GM21360 (cell line): ENCODE results near the gene NFATC4.
"Not testable (repeated sequence)": the region's sequence is repeated elsewhere in the genome, so short reads cannot be mapped to it uniquely, and the experiment has no call there.

Experiments used
- ATAC-seq: cut with Tn5 transposase; IDR thresholded peaks from one replicate; pipeline ENCODE4 v1.9.1; 2021; ENCODE audit warnings: mild to moderate bottlenecking, moderate library complexity; ENCODE audit not compliant: unreplicated experiment

Gene NFATC4

DNA sequence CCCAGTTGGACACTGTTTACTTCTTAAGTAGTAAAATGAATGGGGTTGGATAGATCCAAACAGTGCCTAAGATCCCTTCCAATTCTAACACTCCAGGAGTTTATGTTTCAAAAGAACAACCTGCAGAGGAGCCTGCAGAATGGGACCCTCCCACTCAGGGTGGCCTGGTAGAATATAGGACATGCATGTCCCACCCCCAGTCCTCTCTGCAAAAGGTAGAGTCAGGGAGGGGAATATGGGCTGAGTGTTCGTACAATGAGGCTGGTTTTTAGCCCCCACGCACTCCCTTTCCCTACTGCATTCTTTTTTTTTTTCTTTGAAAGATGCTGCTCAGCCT, 19.0 kb downstream of the NFATC4 start:
- ATAC-seq = no peak

- not testable (repeated sequence) for ATAC-seq
These were observed 19.6 kb downstream of the NFATC4 start for GRCh38 chr14:24387579-24387978.

DNA sequence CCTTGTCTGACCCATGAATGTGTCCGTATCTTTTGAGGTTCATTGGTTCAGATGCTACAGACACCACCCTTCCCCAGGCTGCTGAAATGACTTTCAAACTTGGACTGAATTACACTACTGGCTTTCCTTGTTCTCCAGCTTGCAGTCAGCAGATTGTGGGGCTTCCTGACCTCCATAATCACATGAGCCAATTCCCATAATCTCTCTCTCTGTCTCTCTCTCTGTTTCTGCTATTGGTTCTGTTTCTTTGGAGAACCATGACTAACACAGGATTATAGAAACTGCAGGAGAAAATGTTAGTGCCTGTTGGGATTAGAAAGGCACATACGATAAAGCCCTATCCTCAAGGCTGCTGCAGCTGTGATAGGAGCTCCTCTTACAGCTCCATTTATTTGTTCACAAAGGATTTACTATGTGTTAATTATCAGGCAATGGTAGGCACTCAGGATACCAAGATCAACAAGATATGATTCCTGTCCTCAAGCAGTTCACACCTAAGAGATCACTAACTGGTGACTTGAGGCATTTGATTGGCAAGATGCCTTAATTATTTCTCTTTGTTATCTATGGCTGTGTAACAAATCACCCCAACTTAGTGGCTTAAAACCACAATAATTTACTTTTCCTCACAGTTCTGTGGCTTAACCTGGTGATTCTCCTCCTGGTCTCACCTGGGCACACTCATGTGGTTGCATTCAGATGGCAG, 20.6 kb downstream of the NFATC4 start:
- ATAC-seq = no peak

GRCh38 chr14:24389226-24389848, 21.4 kb downstream of the NFATC4 start:
- ATAC-seq = no peak

DNA sequence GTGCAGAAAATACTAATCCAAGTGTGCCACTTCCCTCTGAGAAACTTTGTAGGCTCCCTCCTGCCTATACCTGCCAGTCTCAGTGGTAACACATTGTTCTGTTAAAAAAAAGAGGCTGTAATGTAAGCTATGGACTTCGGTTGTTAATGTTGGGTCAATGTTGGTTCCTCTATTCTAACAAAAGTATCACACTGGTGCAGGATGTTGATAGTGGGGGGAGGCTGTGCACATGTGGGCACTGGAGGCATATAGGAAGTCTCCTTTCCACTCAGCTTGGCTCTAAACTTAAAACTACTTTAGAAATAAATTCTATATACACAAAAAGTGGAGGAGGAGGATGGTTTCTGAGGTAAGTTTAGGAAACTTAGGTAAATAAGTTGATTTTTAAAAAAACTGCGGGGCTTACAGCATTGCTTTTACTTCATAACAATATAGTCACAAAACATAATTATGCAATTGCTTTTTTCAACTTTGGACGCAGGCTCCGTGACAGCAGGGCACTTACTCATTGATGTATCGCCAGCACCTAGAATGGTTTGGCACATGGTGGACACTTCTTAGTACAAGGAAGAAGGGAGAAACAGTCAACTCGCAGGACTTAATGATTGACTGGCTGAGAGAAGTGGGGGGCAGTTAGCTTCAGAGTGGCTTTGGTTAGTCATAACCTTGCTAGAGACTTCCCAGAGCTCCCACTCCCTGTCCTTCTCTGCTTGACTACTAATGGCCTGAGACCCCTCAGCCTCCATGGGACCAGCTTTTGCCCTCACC, 22.9 kb downstream of the NFATC4 start:
- ATAC-seq = no peak

DNA sequence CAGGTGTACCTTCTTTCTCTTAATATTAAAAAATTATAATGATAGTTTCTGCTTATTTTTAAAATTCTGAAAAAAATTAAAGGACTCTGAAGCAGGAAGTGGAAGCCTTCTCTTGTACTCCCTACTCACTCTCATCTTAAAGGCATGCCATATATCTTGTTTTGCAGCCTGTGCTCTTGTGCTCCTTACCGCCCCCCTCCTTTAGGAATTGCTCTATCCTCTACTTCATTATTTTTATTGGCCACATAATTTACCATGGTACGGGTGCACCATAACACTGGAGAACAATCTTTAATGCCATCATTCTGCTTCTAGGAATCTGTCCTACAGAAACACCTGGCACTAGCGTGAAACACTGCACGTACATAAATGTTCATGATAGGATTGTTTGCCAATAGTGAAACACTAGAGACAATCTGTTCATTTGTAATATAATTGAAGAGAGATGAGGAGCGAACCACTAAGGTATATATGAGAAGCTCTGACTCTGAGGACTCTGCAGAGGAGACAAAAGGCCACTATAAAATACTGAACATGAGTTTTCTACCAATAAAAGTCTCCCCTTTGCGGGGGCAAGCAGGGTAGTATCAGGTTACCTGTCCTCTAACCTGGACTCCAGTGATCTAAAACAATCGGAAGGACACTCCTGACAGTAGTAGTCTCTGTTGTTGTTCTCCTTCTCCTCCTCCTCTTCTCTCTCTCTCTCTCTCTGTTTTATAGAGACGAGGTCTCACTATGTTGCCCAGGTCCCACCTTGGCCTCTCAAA, 24.5 kb downstream of the NFATC4 start:
- ATAC-seq = no peak

- ATAC-seq = no peak
These were observed 26.3 kb downstream of the NFATC4 start for GRCh38 chr14:24394275-24394674.

DNA sequence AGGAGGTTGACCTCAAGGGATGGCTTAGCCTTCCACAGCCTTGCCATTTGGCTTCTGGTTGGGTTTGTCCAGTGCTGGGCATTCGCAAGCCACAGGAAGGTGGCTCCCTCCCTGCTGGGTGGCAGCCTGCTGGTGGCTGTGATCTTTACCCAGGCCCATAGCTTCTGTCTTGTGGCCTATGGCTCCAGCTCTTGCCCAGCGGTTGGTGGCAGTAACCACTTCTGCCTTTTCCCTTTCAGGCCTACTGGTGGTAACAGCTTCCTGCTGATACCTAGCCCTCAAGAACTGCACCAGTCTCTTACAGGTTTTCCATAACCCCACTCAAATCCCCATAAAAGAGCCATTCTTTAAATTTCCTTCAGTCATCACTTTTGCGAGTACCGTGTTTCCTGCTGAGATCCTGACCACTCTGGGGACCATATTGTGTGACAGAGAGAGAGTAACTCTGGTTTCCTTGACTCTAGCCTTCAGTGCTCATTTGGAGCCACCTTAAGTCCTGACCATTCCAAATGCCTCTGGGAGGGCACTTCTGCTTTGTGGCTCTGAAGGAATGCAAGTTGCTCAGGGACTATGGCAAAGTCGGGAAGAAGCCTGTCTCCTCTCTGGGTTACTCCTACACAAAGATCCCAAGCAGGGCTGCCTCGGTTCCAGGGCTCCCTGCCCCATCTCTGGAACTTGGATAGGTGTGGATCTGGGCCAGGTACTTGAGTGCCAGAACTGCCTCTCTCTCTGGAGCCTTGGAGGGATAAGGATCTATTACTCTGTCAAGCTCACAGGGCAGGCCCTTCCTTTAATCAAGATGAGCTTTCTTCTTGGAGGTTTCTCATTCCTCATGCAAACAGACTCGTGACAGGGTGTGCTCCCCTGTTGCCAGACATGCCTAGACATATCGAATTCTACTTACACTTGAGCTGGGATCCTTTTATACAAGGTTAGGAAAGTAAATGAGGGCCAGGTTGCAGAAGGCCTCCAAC, 27.9 kb downstream of the NFATC4 start:
- ATAC-seq = no peak

GRCh38 chr14:24397639-24398292, 29.8 kb downstream of the NFATC4 start:
- no peak for ATAC-seq

DNA sequence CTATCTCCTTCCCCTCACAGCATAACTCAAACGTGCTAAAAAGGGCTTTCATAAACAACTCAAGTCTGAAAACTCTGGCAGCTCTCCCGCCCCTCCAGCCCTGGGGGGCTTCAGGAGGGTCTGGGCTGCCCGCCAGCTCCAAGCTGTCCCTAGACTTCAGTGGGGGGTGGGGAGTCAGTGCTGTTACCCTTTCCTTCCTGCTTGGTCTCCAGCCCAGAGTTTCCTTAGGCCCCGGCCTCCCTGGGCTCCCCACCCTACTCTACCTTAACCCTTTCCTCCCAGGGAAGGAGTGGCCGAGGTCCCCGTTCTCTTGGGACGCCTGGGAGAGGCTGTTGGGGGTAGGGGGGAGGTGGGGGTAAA, 30.3 kb downstream of the NFATC4 start:
- ATAC-seq = no peak

GRCh38 chr14:24398653-24399446, 30.9 kb downstream of the NFATC4 start, which contains the start of gene NYNRIN:
NYNRIN (plus strand) TSS chr14:24399003; CDS start chr14:24399247, 244 bp downstream.
- ATAC-seq = no peak

GRCh38 chr14:24399447-24399822, 31.5 kb downstream of the NFATC4 start:
- ATAC-seq = no peak

DNA sequence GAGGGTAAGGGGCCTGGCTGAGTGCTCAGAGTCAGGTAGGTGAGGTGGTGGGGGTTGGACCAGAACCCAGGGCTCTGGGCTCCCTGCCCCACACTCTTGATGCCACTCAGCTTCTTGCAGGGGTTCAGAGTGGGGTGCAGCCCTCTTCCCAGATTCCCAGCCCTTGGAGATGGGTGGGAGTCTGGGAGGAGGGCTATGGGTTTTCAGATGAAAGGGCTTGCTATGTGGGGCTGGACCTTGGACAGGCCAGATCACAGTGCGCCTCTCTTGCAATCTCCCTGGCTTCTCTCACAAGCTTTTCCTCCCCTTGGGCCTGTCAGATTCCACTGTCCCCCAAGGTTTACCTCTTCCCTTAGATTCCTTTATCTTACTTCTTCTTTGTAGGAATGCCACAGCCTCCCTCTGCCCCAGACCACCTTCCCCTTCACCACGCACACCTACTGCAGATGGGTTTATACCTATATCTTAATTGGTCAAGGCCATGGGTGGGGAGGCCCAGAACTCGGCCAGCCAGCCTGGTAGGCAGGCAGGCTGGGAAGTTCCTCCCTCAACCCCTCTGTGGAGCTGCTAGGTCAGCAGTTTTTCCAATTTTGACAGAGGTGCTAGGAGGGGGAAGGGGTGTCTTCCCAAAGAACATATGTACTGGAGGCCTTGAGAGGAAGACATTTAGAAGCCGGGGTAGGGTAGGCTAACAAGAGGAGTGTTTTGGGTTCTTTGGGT, 32.2 kb downstream of the NFATC4 start:
- no peak for ATAC-seq

- ATAC-seq = no peak
These were observed 34.1 kb downstream of the NFATC4 start for GRCh38 chr14:24401810-24402702.

DNA sequence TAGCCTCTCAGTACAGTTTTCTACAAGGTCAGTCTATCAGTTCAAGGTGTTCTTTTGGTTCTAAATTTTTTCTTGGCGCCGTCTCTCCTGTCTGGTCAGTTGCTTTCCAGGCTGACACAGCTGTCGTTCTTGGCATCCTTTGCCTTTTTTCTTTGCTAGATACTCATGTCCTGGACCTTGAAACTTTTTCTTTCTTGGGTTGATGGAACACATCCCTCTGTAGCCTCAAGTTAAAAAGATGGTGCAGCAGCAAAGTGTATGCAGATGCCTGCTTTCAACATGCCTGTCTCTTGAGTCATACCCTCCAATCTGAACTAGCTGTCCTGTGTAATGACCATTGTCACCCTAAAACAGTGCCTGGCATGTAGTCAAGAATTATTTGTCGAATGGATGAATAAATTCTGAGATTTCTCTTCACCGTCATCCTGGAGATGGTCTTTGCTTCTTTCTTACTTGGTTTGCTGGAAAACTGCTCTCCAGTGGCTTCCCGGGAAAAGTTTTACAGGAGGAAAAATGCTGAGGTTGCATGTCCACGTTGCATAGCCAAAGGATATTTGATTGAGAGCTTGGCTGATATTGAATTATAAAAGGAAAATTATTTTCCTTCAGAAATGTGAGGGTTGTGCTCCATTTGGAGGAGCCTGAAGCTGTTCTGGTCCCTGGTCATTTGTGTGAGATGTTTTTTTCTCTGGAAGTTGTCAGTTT, 35.5 kb downstream of the NFATC4 start:
- no peak for ATAC-seq

DNA sequence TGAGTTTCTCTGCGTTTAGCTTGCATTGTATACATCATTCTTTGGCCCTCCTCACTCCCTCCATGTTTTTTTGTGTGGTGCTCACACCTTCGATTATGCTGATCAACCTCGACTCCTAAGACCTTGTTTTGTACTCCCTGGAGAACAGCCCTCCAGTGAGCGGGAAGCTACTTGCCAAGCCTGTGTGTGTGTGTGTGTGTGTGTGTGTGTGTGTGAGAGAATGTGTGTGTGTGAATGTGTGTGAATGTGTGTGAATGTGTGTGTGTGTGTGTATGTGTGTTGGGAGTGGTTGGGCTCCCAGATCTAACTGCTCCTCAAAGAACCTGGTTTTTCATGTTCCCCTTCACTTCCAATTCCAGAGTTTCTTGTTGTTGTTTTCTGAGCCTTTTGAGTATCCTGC, 36.8 kb downstream of the NFATC4 start:
- ATAC-seq = no peak

GRCh38 chr14:24406416-24406815, 38.4 kb downstream of the NFATC4 start:
- ATAC-seq = no peak
